Mesendoderm (in vitro differentiated cells): ENCODE measurements around the gene FBXO38.

ENCODE experiments used
- DNase-seq: peaks from one replicate; pipeline ENCODE4 v3.0.0; 2013
- H2AK5ac ChIP-seq: 2 replicates; pipeline ENCODE4 v1.6.1; 2013; ENCODE audit warnings: low read length, inconsistent platforms
- H2BK120ac ChIP-seq: 2 replicates; pipeline ENCODE4 v1.6.1; 2013; ENCODE audit warnings: low read depth, mild to moderate bottlenecking, low read length, moderate library complexity, mixed read lengths
- H2BK15ac ChIP-seq: replicated peaks from 2 replicates; pipeline ENCODE4 v1.6.1; 2013; ENCODE audit warnings: low read depth, mild to moderate bottlenecking, moderate library complexity
- H2BK5ac ChIP-seq: 2 replicates; pipeline ENCODE4 v1.6.1; 2013; ENCODE audit warnings: low read length, inconsistent platforms
- H3K18ac ChIP-seq: 2 replicates; pipeline ENCODE4 v1.6.1; 2013; ENCODE audit warnings: mild to moderate bottlenecking, low read length, mixed read lengths
- H3K23ac ChIP-seq: one replicate; pipeline ENCODE4 v1.6.1; 2013; ENCODE audit warnings: low read length
- H3K27ac ChIP-seq: 2 replicates; pipeline ENCODE4 v1.5.1; 2013; ENCODE audit warnings: low read depth, mild to moderate bottlenecking, inconsistent platforms, low read length, moderate library complexity
- H3K27me3 ChIP-seq: 2 replicates; pipeline ENCODE4 v1.6.1; 2013; ENCODE audit warnings: low read length, control low read depth, mild to moderate bottlenecking, inconsistent platforms; ENCODE audit not compliant: insufficient read depth, poor library complexity
- H3K36me3 ChIP-seq: 2 replicates; pipeline ENCODE4 v1.6.1; 2013; ENCODE audit warnings: low read length, inconsistent platforms; ENCODE audit not compliant: control insufficient read depth, insufficient read depth
- H3K4ac ChIP-seq: one replicate; pipeline ENCODE4 v1.6.1; 2013; ENCODE audit warnings: low read depth, mild to moderate bottlenecking, low read length, moderate library complexity
- H3K4me1 ChIP-seq: 2 replicates; pipeline ENCODE4 v1.6.1; 2013; ENCODE audit warnings: low read depth, low read length, inconsistent platforms; ENCODE audit not compliant: control insufficient read depth
- H3K4me2 ChIP-seq: 2 replicates; pipeline ENCODE4 v1.6.1; 2013; ENCODE audit warnings: low read length
- H3K4me3 ChIP-seq: 2 replicates; pipeline ENCODE4 v1.5.1; 2013; ENCODE audit warnings: mild to moderate bottlenecking, low read length
- H3K56ac ChIP-seq: one replicate; pipeline ENCODE4 v1.6.1; 2013; ENCODE audit warnings: low read length
- H3K79me1 ChIP-seq: 2 replicates; pipeline ENCODE4 v1.6.1; 2013; ENCODE audit warnings: low read length, inconsistent platforms
- H3K79me2 ChIP-seq: 2 replicates; pipeline ENCODE4 v1.6.1; 2013; ENCODE audit warnings: mild to moderate bottlenecking, low read length; ENCODE audit not compliant: control insufficient read depth, insufficient read depth
- H3K9ac ChIP-seq: 2 replicates; pipeline ENCODE4 v1.6.1; 2013; ENCODE audit warnings: low read length, inconsistent platforms
- H4K5ac ChIP-seq: one replicate; pipeline ENCODE4 v1.6.1; 2013; ENCODE audit warnings: low read length
- H4K8ac ChIP-seq: one replicate; pipeline ENCODE4 v1.6.1; 2013; ENCODE audit warnings: low read depth, mild to moderate bottlenecking, control low read depth, low read length, moderate library complexity
- WGBS: extraction: QIAGEN DNeasy Blood & Tissue Kit; methylation state at CpG from one replicate; pipeline ENCODE4 v1.1.7; 2013; ENCODE audit warnings: low lambda C conversion rate, missing lambda C conversion rate; ENCODE audit not compliant: insufficient coverage; ENCODE audit errors: extremely low coverage; 5-methylcytosine and 5-hydroxymethylcytosine counted together

The FBXO38 gene

DNA sequence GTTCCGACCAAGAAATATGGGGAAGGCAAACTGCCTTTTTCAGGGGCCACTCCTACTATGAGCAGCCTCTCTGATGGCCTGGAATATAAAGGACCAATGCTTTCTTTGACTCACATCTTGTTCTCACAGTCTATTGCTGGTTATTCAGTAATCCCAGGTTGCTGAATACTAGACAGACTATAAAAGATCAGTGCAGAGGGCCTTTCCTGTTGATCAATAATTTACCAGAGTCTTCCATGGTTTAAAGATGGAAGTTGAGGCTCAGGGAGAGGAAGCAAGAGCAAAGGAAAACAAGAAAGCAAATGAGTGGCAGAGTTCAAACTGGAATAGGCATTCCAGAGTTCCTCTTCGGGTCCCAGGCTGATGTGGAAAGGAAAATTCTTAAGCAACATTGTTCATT is 62.9 kb downstream of the FBXO38 start:
- no peak overlapping the region for H3K4me2 ChIP-seq
- H3K79me2 ChIP-seq = no peaks in the 10 kb centered on the region
- no peak overlapping the region for H3K27ac ChIP-seq
- DNase-seq = no peak
- no peak overlapping the region for H2BK5ac ChIP-seq
- no peak overlapping the region for H3K23ac ChIP-seq
- WGBS = no CpG with 5 or more reads among the region's 2 CpGs
- H3K4me1 ChIP-seq = no peaks in the 10 kb centered on the region
- no peak overlapping the region for H4K5ac ChIP-seq
- no peak overlapping the region for H4K8ac ChIP-seq
- H3K9ac ChIP-seq = no peak overlapping the region
- no peak overlapping the region for H3K56ac ChIP-seq
- H2BK15ac ChIP-seq = no peak overlapping the region
- no peaks in the 10 kb centered on the region for H3K36me3 ChIP-seq
- no peak overlapping the region for H3K18ac ChIP-seq
- no peak overlapping the region for H2BK120ac ChIP-seq
- no peak overlapping the region for H3K4ac ChIP-seq
- no peaks in the 10 kb centered on the region for H3K27me3 ChIP-seq
- H2AK5ac ChIP-seq = no peak overlapping the region
- no peak overlapping the region for H3K4me3 ChIP-seq
- no peaks in the 10 kb centered on the region for H3K79me1 ChIP-seq

DNA sequence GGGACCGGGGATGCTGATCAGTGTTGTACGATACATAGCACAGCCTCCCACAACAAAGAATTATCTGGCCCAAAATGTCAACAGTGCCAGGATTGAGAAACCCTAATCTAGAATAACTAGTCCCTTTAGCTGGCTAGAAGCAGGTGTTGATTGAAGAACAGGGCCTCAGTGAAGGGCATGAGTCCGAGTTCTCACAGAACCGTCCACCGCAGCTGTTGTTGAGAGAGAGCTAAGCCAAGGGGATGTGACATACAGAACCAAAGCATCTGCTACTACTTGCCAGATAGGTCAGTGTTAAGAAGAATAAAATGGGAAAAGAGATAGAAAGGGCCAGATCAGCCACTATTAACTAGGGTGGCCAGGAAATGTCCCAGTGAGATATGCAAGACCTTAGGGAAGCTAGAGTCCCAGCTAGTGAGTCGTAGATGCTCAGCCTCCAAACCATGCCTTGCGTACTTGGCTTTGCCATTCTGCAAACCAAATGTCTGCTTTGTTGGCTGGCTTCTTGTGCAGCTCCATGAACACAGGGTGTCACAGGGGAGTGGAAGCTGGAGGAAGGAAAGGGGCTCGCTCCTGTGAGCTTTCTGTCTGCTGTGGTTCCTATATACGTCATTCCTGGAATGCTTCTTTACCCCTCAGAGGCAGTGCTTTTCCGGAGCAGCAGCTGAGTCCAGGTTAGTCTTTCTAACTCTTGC is 68.9 kb downstream of the FBXO38 start:
- H4K8ac ChIP-seq = no peak overlapping the region
- H3K9ac ChIP-seq = no peak overlapping the region
- no peak overlapping the region for H4K5ac ChIP-seq
- no peak overlapping the region for H2BK15ac ChIP-seq
- no peaks in the 10 kb centered on the region for H3K36me3 ChIP-seq
- H3K23ac ChIP-seq = no peak overlapping the region
- WGBS = no CpG with 5 or more reads among the region's 10 CpGs
- no peak overlapping the region for H3K4me3 ChIP-seq
- H3K56ac ChIP-seq = no peak overlapping the region
- H3K18ac ChIP-seq = no peak overlapping the region
- no peaks in the 10 kb centered on the region for H3K79me2 ChIP-seq
- H3K27me3 ChIP-seq = no peaks in the 10 kb centered on the region
- H3K79me1 ChIP-seq = no peaks in the 10 kb centered on the region
- H3K4me1 ChIP-seq = peaks cover 12% of the 10 kb centered on the region
- H2AK5ac ChIP-seq = no peak overlapping the region
- H2BK5ac ChIP-seq = no peak overlapping the region
- H3K27ac ChIP-seq = no peak overlapping the region
- no peak overlapping the region for H3K4ac ChIP-seq
- no peak overlapping the region for H3K4me2 ChIP-seq
- no peak for DNase-seq
- H2BK120ac ChIP-seq = no peak overlapping the region

DNA sequence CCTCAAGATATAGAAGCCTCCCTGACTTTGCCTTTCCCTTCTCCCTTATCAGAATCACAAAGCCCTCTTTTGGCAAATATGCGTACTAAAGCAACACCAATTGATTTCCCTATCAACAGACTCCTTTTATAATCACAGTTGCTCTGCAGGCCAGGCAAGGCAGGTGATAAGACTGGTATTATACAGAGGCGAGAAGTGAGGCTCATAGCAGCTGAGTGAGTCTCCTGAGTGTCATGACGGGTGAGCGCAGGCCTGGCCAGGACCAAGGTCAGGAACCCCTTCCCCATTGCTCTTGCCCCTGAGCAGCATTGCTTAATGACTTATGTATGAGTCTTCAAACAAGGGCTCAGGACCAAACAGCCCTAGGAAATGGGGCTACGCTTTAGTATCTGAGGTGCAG is 70.8 kb downstream of the FBXO38 start:
- Histone ChIP-seq H3K27ac (no peak overlapping the region), H3K18ac (no peak overlapping the region), H3K9ac (no peak overlapping the region), H3K27me3 (no peaks in the 10 kb centered on the region), H2BK5ac (no peak overlapping the region), H3K56ac (no peak overlapping the region), H3K79me1 (no peaks in the 10 kb centered on the region), H3K4me3 (no peak overlapping the region), H3K23ac (no peak overlapping the region), H3K36me3 (no peaks in the 10 kb centered on the region), H4K8ac (no peak overlapping the region), H2BK120ac (no peak overlapping the region), H4K5ac (no peak overlapping the region), H3K4me2 (no peak overlapping the region), H2BK15ac (no peak overlapping the region), H3K79me2 (no peaks in the 10 kb centered on the region), H3K4ac (no peak overlapping the region), H3K4me1 (peaks cover 14% of the 10 kb centered on the region), H2AK5ac (no peak overlapping the region)
- peak; percentile 92 for DNase-seq
- WGBS = no CpG with 5 or more reads among the region's 5 CpGs

DNA sequence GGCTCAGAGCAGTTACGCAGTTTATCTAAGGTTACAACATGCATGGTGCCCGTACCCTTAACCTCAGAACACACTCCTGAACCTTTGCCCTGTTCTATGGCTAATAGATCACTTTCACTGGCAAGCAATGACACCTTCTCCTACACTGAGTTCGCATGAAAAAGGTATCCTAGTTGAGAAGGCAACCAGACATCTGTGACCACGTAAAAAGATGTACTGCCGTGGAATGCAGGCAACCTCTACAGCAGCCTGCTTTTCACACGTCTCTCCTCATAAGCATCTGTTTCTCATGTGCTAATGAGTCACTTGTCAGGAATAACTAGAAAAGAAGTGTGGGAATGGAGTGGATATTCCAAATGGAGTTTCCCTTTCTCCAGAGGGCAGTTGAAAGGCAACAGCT is 71.4 kb downstream of the FBXO38 start:
- Histone ChIP-seq H3K4me3 (no peak overlapping the region), H3K4ac (no peak overlapping the region), H3K4me1 (peaks cover 14% of the 10 kb centered on the region), H3K27ac (no peak overlapping the region), H3K23ac (no peak overlapping the region), H2BK5ac (peak overlapping the region; percentile 59), H3K4me2 (no peak overlapping the region), H3K79me2 (no peaks in the 10 kb centered on the region), H2AK5ac (peak overlapping the region; percentile 84), H3K18ac (no peak overlapping the region), H3K9ac (no peak overlapping the region), H4K5ac (no peak overlapping the region), H2BK15ac (no peak overlapping the region), H3K27me3 (no peaks in the 10 kb centered on the region), H3K36me3 (no peaks in the 10 kb centered on the region), H4K8ac (no peak overlapping the region), H3K79me1 (no peaks in the 10 kb centered on the region), H3K56ac (peak overlapping the region; percentile 51), H2BK120ac (no peak overlapping the region)
- WGBS = no CpG with 5 or more reads among the region's 6 CpGs
- DNase-seq = peak; percentile 50

DNA sequence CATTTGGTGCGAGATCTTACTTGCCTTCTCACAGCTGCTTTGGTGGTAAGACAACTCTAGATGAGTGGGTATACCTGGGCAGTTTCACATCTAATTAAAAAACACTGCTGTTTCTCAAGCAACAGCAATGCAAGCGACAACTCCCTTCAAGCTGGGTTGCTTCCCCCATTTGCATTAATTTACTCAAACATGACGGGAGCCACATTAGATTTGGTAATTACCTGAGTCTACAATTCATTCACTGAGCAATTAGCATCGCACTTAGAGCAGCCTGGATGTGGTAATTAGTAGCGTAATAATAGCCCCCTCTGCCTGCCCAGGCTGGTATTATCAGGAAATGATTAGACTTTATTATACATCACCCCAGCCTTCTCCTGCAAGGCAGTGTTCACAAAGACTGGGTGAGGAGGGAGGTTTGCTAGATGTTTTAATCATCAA is 73.4 kb downstream of the FBXO38 start:
- H3K27ac ChIP-seq = no peak overlapping the region
- H2AK5ac ChIP-seq = no peak overlapping the region
- no peak overlapping the region for H3K56ac ChIP-seq
- DNase-seq = peak; percentile 83
- H3K23ac ChIP-seq = no peak overlapping the region
- whole genome bisulfite sequencing = no CpG with 5 or more reads among the region's 5 CpGs
- no peak overlapping the region for H4K8ac ChIP-seq
- no peaks in the 10 kb centered on the region for H3K79me1 ChIP-seq
- no peak overlapping the region for H3K9ac ChIP-seq
- H2BK15ac ChIP-seq = no peak overlapping the region
- no peak overlapping the region for H2BK120ac ChIP-seq
- no peaks in the 10 kb centered on the region for H3K27me3 ChIP-seq
- H3K4me3 ChIP-seq = no peak overlapping the region
- H3K4ac ChIP-seq = no peak overlapping the region
- H4K5ac ChIP-seq = no peak overlapping the region
- H2BK5ac ChIP-seq = no peak overlapping the region
- H3K4me2 ChIP-seq = no peak overlapping the region
- H3K4me1 ChIP-seq = peaks cover 14% of the 10 kb centered on the region
- H3K36me3 ChIP-seq = no peaks in the 10 kb centered on the region
- no peaks in the 10 kb centered on the region for H3K79me2 ChIP-seq
- no peak overlapping the region for H3K18ac ChIP-seq
